Neural cell (in vitro differentiated cells): ENCODE results near the gene E2F4.

Experiments
- CTCF ChIP-seq: fragments of 450-650 bp; IDR thresholded peaks from 2 replicates; pipeline ENCODE4 v1.5.1; 2014; ENCODE audit warnings: antibody characterized with exemption, mild to moderate bottlenecking, moderate library complexity; ENCODE audit not compliant: poor library complexity, severe bottlenecking
- EP300 ChIP-seq: fragments of 450-650 bp; conservative IDR thresholded peaks from 2 replicates; pipeline ENCODE4 v1.6.1; 2014; ENCODE audit warnings: antibody characterized with exemption, mild to moderate bottlenecking, moderate library complexity; ENCODE audit not compliant: poor library complexity, severe bottlenecking
- EZH2 ChIP-seq: fragments of 200-600, 300-800 bp; shearing (Covaris generic), sonication (generic); IDR thresholded peaks from 2 replicates; pipeline ENCODE4 v1.6.1; 2014; ENCODE audit warnings: antibody characterized with exemption, low read length, borderline replicate concordance, mild to moderate bottlenecking; ENCODE audit not compliant: insufficient read depth, poor library complexity, severe bottlenecking
- MXI1 ChIP-seq: fragments of 450-650 bp; conservative IDR thresholded peaks from 2 replicates; pipeline ENCODE4 v1.6.1; 2014; ENCODE audit warnings: antibody characterized with exemption, mild to moderate bottlenecking; ENCODE audit not compliant: poor library complexity, severe bottlenecking
- POLR2AphosphoS5 ChIP-seq: IDR thresholded peaks from 2 replicates; pipeline ENCODE4 v1.6.1; 2012
- RAD21 ChIP-seq: fragments of 450-650 bp; conservative IDR thresholded peaks from 2 replicates; pipeline ENCODE4 v1.6.1; 2014; ENCODE audit warnings: antibody characterized with exemption, mild to moderate bottlenecking, moderate library complexity
- REST ChIP-seq: IDR thresholded peaks from 2 replicates; pipeline ENCODE4 v1.6.1; 2012; ENCODE audit warnings: borderline replicate concordance
- SMC3 ChIP-seq: fragments of 450-650 bp; conservative IDR thresholded peaks from 2 replicates; pipeline ENCODE4 v1.6.1; 2014; ENCODE audit warnings: antibody characterized with exemption, mild to moderate bottlenecking, moderate library complexity; ENCODE audit not compliant: poor library complexity
- TAF1 ChIP-seq: IDR thresholded peaks from 2 replicates; pipeline ENCODE4 v1.6.1; 2012; ENCODE audit warnings: low read depth

- no peak for TF ChIP-seq CTCF
- no peak for TF ChIP-seq RAD21
- TF ChIP-seq EZH2, result no peak
- TF ChIP-seq TAF1, result no peak
- TF ChIP-seq POLR2AphosphoS5, result no peak
- TF ChIP-seq REST, result no peak
- TF ChIP-seq SMC3, result no peak
- TF ChIP-seq MXI1, result no peak
- TF ChIP-seq EP300, result no peak
Measured at GRCh38 chr16:67228034-67228785, 36.3 kb downstream of the E2F4 start.
